ENCODE data around the gene PTH2R.

The PTH2R gene

DNA sequence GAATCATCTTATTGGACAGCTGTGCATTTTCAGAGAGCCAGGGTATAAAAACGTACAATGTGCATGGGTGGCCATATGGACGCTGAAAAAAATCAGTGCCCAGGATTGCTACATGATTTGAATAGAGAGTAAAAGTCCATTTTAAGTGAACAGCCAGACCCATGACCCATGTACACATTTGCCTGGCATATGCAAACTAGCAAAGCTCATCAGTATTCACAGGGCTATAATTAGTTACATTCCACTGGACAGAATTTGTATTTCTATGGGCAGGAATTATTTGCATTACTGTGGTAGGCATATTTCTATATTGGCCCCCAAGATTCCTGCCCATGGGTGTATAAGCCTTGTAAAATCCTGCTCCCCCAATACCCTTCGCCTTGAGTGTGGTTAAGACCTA, 78.8 kb downstream of the PTH2R start:
- no peak for DNase-seq (ENCODE audit: low read depth)
- no peak for TF ChIP-seq CTCF (IDR thresholded peaks at IDR 0.05; ENCODE audit: insufficient read depth, low read depth, low read length, missing control alignments)

GRCh38 chr2:208488686-208489564, 82.3 kb downstream of the PTH2R start:
- H3K4me3 ChIP-seq (ENCODE audit: low read depth, low read length) = no peak overlapping the region
- DNase-seq (ENCODE audit: low read depth) = no peak
- TF ChIP-seq CTCF (IDR thresholded peaks at IDR 0.05; ENCODE audit: insufficient read depth, low read depth, low read length, missing control alignments) = no peak

More for the DNA sequence above, 78.8 kb downstream of the PTH2R start:
- no peak overlapping the region for H3K4me3 ChIP-seq (ENCODE audit: low read depth, low read length)

GRCh38 chr2:208489687-208490086, 83.1 kb downstream of the PTH2R start:
- H3K4me3 ChIP-seq (ENCODE audit: low read depth, low read length) = no peak overlapping the region
- no peak for TF ChIP-seq CTCF (IDR thresholded peaks at IDR 0.05; ENCODE audit: insufficient read depth, low read depth, low read length, missing control alignments)
- DNase-seq (ENCODE audit: low read depth) = no peak

DNA sequence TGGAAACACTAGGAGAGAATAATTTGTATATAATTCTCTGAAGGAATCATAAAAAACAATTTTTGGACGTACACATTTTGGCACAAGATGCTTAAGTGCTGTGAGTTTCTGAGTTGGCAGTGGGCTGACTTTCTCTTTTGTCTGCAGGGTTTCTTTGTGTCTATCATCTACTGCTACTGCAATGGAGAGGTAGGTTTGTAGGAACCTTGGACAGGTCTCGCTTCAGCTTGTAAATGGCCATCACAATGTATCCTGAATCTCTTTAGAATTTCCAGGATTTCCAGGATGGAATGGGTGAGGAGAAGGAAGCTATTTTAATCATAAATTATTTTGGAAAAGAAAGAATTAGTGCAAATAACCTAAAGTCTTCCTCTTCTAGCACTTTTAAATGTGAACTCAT, 83.9 kb downstream of the PTH2R start:
- H3K4me3 ChIP-seq (ENCODE audit: low read depth, low read length) = no peak overlapping the region
- no peak for DNase-seq (ENCODE audit: low read depth)
- no peak for TF ChIP-seq CTCF (IDR thresholded peaks at IDR 0.05; ENCODE audit: insufficient read depth, low read depth, low read length, missing control alignments)

- DNase-seq (ENCODE audit: low read depth) = no peak
- no peak overlapping the region for H3K4me3 ChIP-seq (ENCODE audit: low read depth, low read length)
- no peak for TF ChIP-seq CTCF (IDR thresholded peaks at IDR 0.05; ENCODE audit: insufficient read depth, low read depth, low read length, missing control alignments)
Observed at GRCh38 chr2:208491641-208492040, 85.0 kb downstream of the PTH2R start.

DNA sequence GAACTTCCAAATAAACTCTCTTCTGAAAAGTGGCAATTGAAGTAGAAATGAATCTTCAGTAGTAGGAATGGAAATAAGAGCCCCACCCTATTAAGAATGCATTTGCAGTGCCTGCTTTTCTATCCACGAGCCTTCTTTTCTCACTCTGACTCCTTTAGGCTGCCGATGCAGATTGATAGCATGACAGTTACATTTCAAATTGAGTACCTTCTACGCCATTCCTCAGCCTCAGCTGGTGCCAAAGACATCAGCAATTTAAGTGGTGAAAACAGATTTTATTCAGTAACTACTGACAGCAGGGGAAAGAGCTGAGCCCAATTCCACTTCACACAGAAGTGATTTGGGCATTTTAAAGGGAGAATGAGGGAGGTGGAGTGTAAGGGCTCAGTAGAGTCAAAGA, 85.5 kb downstream of the PTH2R start:
- DNase-seq (ENCODE audit: low read depth) = no peak
- no peak overlapping the region for H3K4me3 ChIP-seq (ENCODE audit: low read depth, low read length)
- TF ChIP-seq CTCF (IDR thresholded peaks at IDR 0.05; ENCODE audit: insufficient read depth, low read depth, low read length, missing control alignments) = no peak

DNA sequence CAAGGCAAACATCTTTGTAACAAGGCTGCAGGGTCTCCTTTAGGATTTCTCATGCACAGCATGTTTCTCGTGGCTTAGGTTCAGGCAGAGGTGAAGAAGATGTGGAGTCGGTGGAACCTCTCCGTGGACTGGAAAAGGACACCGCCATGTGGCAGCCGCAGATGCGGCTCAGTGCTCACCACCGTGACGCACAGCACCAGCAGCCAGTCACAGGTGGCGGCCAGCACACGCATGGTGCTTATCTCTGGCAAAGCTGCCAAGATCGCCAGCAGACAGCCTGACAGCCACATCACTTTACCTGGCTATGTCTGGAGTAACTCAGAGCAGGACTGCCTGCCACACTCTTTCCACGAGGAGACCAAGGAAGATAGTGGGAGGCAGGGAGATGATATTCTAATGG, 86.6 kb downstream of the PTH2R start:
- DNase-seq (ENCODE audit: low read depth) = no peak
- H3K4me3 ChIP-seq (ENCODE audit: low read depth, low read length) = no peak overlapping the region
- no peak for TF ChIP-seq CTCF (IDR thresholded peaks at IDR 0.05; ENCODE audit: insufficient read depth, low read depth, low read length, missing control alignments)
